DOHH2 (cell line): ENCODE measurements around the gene PATJ.
"Not testable (repeated sequence)": the region's sequence is repeated elsewhere in the genome, so short reads cannot be mapped to it uniquely, and the experiment has no call there.

Experiments used
- H3F3A ChIP-seq: fragments of 200-600 bp; sonication (generic), shearing (Covaris generic); 2 replicates; pipeline ENCODE4 v1.6.0; 2016; ENCODE audit warnings: antibody characterized with exemption, mild to moderate bottlenecking; ENCODE audit not compliant: control insufficient read depth, insufficient read depth
- H3K27ac ChIP-seq: fragments of 200-600 bp; sonication (generic); 2 replicates; pipeline ENCODE4 v1.5.1; 2014; ENCODE audit warnings: low read depth, mild to moderate bottlenecking, low read length, moderate library complexity
- H3K27me3 ChIP-seq: fragments of 200-600 bp; sonication (generic); 2 replicates; pipeline ENCODE4 v1.6.1; 2014; ENCODE audit warnings: mild to moderate bottlenecking, low read length, mixed read lengths; ENCODE audit not compliant: control insufficient read depth
- H3K36me3 ChIP-seq: fragments of 200-600 bp; sonication (generic); 2 replicates; pipeline ENCODE4 v1.6.1; 2014; ENCODE audit warnings: mild to moderate bottlenecking, low read length, moderate library complexity, mixed read lengths; ENCODE audit not compliant: control insufficient read depth
- H3K4me1 ChIP-seq: fragments of 200-600 bp; sonication (generic); 2 replicates; pipeline ENCODE4 v1.6.1; 2014; ENCODE audit warnings: mild to moderate bottlenecking, low read length, mixed read lengths; ENCODE audit not compliant: control insufficient read depth
- H3K4me2 ChIP-seq: fragments of 200-600 bp; sonication (generic); 2 replicates; pipeline ENCODE4 v1.6.0; 2014; ENCODE audit warnings: mild to moderate bottlenecking, low read length, moderate library complexity
- H3K4me3 ChIP-seq: fragments of 200-600 bp; sonication (generic); 2 replicates; pipeline ENCODE4 v1.5.1; 2014; ENCODE audit warnings: mild to moderate bottlenecking, low read length, mixed read lengths
- H3K79me2 ChIP-seq: fragments of 200-600 bp; sonication (generic); 2 replicates; pipeline ENCODE4 v1.6.1; 2014; ENCODE audit warnings: mild to moderate bottlenecking, low read length, mixed read lengths; ENCODE audit not compliant: control insufficient read depth
- H3K9me2 ChIP-seq: fragments of 200-600 bp; sonication (generic); replicated peaks from 2 replicates; pipeline ENCODE4 v1.6.1; 2014; ENCODE audit warnings: mild to moderate bottlenecking, low read length, mixed read lengths; ENCODE audit not compliant: control insufficient read depth
- H3K9me3 ChIP-seq: fragments of 200-600 bp; sonication (generic); 2 replicates; pipeline ENCODE4 v1.6.1; 2014; ENCODE audit warnings: antibody characterized with exemption, low read length, mixed read lengths; ENCODE audit not compliant: control insufficient read depth, insufficient read depth
- H4K20me1 ChIP-seq: fragments of 200-600 bp; sonication (generic); 2 replicates; pipeline ENCODE4 v1.6.0; 2014; ENCODE audit warnings: low read depth, mild to moderate bottlenecking, antibody characterized with exemption, low read length, moderate library complexity; ENCODE audit not compliant: control insufficient read depth, insufficient read depth
- CTCF ChIP-seq: fragments of 200-600 bp; sonication (generic); IDR thresholded peaks from one replicate; pipeline ENCODE4 v1.5.1; 2014; ENCODE audit warnings: antibody characterized with exemption, mild to moderate bottlenecking, low read depth, low read length; ENCODE audit not compliant: poor library complexity, severe bottlenecking
- EZH2phosphoT487 ChIP-seq: fragments of 200-600 bp; sonication (generic); IDR thresholded peaks from 2 replicates; pipeline ENCODE4 v1.6.1; 2017; ENCODE audit warnings: borderline replicate concordance, mild to moderate bottlenecking, antibody characterized with exemption, low read length, moderate library complexity, mixed read lengths

PATJ gene

GRCh38 chr1:62178372-62178771, 436.1 kb downstream of the PATJ start:
- Histone ChIP-seq H3K27me3 (0 out of 2 replicates have a peak, but pooled peaks cover 4% of the 10 kb centered on the region), H3K9me2 (no peaks in the 10 kb centered on the region), H3K4me3 (no peak overlapping the region), H4K20me1 (no peaks in the 10 kb centered on the region), H3K79me2 (no peaks in the 10 kb centered on the region), H3K4me2 (no peak overlapping the region), H3K4me1 (no peaks in the 10 kb centered on the region), H3F3A (no peaks in the 10 kb centered on the region), H3K36me3 (no peaks in the 10 kb centered on the region), H3K9me3 (no peaks in the 10 kb centered on the region), H3K27ac (no peak overlapping the region)
- TF ChIP-seq CTCF (no peak), EZH2phosphoT487 (no peak)

GRCh38 chr1:62180054-62180453, 437.8 kb downstream of the PATJ start:
- H3K79me2 ChIP-seq, H3K36me3 ChIP-seq, H4K20me1 ChIP-seq, H3K27me3 ChIP-seq, H3K4me2 ChIP-seq, H3K27ac ChIP-seq, H3K4me3 ChIP-seq, H3F3A ChIP-seq, H3K9me2 ChIP-seq, H3K9me3 ChIP-seq, H3K4me1 ChIP-seq: not testable (repeated sequence)

GRCh38 chr1:62180639-62181038, 438.4 kb downstream of the PATJ start:
- Histone ChIP-seq H3K9me3 (no peaks in the 10 kb centered on the region), H3K9me2 (no peaks in the 10 kb centered on the region), H4K20me1 (no peaks in the 10 kb centered on the region), H3K27ac (no peak overlapping the region), H3K79me2 (no peaks in the 10 kb centered on the region), H3K36me3 (no peaks in the 10 kb centered on the region), H3F3A (no peaks in the 10 kb centered on the region), H3K4me2 (no peak overlapping the region), H3K27me3 (0 out of 2 replicates have a peak, but pooled peaks cover 4% of the 10 kb centered on the region), H3K4me1 (no peaks in the 10 kb centered on the region), H3K4me3 (no peak overlapping the region)
- TF ChIP-seq EZH2phosphoT487, result no peak
- TF ChIP-seq CTCF, result no peak

GRCh38 chr1:62181532-62181931, 439.3 kb downstream of the PATJ start:
- no peaks in the 10 kb centered on the region for H4K20me1 ChIP-seq
- no peaks in the 10 kb centered on the region for H3K9me2 ChIP-seq
- no peak overlapping the region for H3K27ac ChIP-seq
- 0 out of 2 replicates have a peak, but pooled peaks cover 4% of the 10 kb centered on the region for H3K27me3 ChIP-seq
- H3K36me3 ChIP-seq, result no peaks in the 10 kb centered on the region
- H3K4me2 ChIP-seq, result no peak overlapping the region
- no peaks in the 10 kb centered on the region for H3F3A ChIP-seq
- no peaks in the 10 kb centered on the region for H3K4me1 ChIP-seq
- H3K4me3 ChIP-seq, result no peak overlapping the region
- no peaks in the 10 kb centered on the region for H3K79me2 ChIP-seq
- TF ChIP-seq EZH2phosphoT487 (no peak), CTCF (no peak)
- H3K9me3 ChIP-seq, result no peaks in the 10 kb centered on the region

- not testable (repeated sequence) for H3K36me3 ChIP-seq, H3K4me2 ChIP-seq, H3K4me3 ChIP-seq
Observed at GRCh38 chr1:62182157-62182556, 439.9 kb downstream of the PATJ start.

GRCh38 chr1:62183164-62184020, 441.1 kb downstream of the PATJ start:
- not testable (repeated sequence) for H3K79me2 ChIP-seq, H3K4me1 ChIP-seq, H3K9me2 ChIP-seq, H3F3A ChIP-seq, H3K4me3 ChIP-seq, H4K20me1 ChIP-seq, H3K36me3 ChIP-seq, H3K4me2 ChIP-seq, H3K9me3 ChIP-seq, H3K27me3 ChIP-seq, H3K27ac ChIP-seq

More at GRCh38 chr1:62182157-62182556, 439.9 kb downstream of the PATJ start:
- H3K27me3 ChIP-seq, H3F3A ChIP-seq, H3K9me3 ChIP-seq, H3K4me1 ChIP-seq, H3K79me2 ChIP-seq, H4K20me1 ChIP-seq, H3K27ac ChIP-seq, H3K9me2 ChIP-seq: not testable (repeated sequence)
